NCI-H345 treated with DMSO at 0.1 percent for 48 hours (cell line): Measurements from ENCODE around the gene CPN2.
A peak's percentile ranks its signal among the peaks of the same experiment; 100 is the strongest.

Experiments used
- DNase-seq: peaks from one replicate; lab custom pipeline; 2025; ENCODE audit not compliant: unreplicated experiment; lab: John Stamatoyannopoulos, UW

Gene CPN2

DNA sequence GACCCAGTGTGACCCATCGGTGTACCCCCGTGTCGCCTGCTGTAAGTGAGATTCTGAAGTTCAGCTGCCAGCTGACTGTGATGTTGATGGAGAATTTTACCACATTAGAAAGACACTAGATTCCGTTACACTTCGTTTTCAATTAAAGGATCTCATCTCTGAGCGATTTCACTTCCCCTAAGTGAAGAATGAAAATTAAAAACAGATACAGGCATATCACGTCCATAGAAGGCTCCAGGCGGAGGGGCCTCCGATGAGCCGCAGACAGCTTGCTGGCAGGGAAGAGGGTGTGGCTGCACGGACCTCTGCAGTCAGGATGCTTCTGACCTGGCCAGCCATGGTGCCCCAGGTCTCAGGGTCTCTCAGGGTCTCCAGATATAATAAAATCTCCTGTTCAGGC is 6.6 kb upstream of the CPN2 start:
- no peak for DNase-seq

DNA sequence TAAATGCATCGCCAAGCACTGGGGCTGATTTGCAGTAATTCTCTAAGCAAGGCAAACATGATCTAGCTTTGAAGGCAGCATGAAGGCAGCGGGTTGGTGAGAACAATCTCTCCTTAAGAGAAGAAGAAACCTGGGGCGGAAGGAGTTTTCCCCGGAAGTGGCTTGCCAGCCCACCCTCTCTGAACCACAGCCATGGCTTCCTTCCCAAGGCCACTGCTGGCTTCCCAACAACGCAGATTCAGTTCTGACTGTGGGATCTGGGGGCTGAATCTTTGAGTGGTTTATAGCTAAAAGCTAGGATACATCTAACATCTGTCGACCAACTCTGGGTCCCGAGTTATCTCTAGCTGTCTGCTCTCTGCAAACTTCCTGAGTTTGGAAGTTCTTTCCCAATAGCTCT is 4.3 kb upstream of the CPN2 start:
- no peak for DNase-seq

DNA sequence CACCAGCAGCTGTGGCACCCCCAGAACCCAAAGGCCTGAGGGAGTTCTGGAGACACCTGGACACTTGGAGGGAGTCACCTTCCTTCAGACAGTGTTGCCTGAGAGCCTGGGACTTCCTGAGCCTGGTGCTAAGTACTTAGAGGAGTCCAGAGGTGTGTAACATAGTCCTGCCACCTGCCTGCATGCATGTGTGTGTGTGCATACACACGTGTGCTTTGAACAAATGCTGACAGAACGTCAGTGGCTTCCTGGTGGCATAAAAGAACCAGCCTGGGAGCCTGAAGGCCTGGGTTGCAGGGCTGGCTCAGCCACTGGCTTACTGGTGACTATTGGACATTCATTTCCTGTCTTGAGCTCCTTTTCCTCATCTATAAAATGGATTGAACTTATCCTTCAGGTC is 3.2 kb upstream of the CPN2 start:
- no peak for DNase-seq

DNA sequence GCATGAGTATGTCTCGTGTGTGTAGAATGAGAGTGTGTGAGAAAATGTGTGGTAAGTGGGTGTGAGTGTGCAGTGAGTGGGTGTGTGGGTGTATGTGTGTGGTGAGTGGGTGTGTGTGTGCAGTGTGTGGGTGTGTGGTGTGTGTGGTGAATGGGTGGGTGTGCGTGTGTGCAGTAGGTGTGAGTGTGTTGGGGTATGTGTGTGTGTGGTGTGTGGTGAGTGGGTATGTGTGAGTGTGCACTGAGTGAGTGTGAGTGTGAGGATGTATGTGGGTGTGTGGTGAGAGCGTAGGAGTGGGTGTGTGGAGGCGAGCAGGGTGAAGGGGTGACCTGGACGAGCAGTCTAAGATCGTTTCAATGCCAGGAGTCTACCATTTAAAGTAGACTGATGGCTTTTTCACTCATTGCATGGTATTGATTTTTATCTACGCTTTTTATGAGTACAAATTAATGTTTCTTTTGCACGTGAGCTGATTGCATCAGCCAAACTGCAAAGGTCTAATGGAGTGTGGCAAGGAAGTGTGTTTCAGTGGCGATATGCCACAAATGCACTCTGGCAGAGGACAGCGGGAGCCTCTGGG is 1.6 kb upstream of the CPN2 start:
- no peak for DNase-seq

DNA sequence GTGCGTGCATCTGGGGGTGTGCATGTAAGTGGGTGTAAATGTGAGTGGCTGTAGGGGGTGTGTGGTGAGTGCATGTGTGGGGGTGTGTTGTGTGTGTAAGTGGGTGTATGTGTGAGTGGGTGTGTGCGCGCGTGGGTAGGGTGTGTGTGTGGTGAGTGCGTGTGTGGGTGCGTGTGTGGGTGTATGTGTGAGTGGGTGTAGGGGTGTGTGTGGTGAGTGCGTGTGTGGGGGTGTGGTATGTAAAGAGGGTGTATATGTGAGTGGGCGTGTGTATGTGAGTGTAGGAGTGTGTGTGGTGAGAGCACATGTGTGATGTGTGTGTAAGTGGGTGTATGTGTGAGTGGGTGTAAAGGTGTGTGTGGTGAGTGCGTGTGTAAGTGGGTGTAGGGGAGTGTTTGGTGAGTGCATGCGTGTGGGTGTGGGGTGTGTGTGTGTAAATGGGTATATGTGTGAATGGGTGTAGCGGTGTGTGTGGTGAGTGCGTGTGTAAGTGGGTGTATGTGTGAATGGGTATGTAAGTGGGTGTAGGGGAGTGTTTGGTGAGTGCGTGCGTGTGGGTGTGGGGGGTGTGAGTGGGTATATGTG is 916 bp upstream of the CPN2 start:
- DNase-seq = no peak

DNA sequence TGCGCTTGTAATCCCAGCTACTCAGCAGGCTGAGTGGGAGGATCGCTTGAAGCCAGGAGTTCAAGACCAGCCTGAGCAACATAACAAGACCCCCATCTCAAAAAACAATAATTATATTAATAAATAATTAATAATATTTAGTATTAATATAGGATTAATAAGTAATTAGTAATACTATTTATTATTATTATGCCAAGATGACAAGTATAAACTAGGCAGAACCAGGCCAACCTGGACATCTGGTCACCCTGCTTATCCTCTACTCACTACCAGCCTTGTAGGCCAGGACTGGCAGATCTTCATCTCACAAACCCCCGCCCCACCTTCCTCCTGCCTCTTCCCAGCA is 429 bp downstream of the CPN2 start:
- no peak for DNase-seq

DNA sequence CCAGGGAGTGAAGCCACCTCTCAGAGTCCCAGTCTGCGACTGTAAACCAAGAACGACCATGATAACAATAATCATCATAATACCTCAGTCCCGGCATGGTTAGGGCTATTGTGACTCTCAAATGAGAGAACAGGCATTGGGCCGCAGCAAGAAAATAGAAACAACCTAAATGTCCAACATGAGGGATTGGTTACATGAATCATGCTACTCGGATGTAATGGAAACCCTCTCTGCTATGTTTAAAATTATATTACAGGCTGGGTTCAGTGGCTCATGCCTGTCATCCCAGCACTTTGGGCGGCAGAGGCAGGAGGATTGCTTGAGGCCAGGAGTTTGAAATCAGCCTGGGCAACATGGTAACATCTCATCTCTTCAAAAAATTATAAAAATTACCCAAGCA is 2.8 kb downstream of the CPN2 start:
- DNase-seq = no peak

DNA sequence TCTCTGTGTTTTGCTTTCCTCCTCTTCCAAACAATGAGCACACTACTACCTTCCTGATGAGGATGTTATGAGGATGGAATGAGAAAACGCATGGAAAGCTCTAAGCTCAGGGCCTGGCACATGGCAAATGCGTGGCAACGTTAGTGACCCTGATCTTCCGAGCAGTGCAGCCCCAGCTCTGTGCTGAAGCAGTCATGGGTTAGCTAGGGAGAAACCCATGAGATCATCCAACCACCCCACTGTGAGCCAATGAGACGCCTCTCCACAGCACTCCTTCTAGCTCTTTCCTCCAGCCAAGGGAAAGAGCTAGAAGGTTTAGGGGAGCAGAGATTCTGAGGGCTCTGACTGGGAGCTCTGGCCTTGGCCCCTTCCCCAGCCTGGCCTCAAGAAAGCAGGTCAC is 4.5 kb downstream of the CPN2 start:
- DNase-seq = no peak

DNA sequence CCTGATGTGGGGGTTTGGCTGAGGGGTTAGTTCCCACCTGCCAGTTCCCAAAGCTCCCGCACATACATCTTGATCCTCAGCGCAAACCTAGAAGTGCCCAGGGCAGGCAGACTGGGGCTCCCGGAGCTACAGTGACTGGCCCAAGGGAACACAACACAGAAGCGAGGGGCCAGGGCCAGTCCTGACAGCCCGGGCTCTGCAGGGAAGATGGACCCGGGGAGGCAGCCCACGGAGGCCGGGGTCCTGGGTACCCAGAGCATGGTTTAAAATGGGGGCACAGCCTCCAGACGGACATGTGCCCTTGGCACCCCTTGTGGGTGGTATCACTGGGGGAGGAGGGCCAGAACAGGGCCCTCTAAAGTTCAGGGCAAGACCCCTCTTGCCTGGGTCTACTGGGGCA is 5.1 kb downstream of the CPN2 start:
- DNase-seq = no peak

DNA sequence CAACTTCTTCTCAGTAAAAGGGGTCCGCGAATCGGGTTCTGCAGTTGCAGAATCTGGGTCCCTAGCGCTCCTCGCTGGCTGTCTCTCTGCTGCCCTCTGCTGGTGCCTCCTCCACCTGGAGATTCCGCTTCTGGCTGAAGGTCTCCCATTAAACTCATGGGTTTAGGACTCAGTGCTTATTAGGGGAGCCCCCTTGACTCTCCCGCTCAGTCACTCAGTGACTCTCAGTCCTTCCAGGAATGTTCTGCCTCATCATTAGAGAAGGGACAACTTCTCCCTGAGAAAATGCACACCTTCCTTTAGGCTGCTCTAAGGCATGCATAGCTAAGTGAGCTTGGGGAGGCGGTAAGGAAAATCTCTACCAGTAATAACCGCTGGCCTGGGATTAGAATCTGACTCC is 7.1 kb downstream of the CPN2 start:
- DNase-seq = peak; percentile 57

DNA sequence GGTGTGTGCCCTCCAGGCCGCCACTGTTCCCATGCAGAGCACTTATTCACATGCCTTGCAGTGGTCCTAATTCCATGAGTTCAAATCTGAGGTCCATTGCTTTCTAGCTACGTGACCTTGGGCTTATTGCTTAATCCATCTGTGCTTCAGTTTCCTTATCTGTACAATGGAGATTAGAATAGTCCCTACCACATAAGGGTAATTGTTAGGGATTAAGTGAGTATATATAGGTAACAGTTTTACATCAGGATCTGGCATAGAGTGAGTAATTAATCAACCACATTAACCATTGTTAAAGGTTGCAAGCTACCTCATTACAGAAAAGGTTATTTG is 7.6 kb downstream of the CPN2 start:
- no peak for DNase-seq

DNA sequence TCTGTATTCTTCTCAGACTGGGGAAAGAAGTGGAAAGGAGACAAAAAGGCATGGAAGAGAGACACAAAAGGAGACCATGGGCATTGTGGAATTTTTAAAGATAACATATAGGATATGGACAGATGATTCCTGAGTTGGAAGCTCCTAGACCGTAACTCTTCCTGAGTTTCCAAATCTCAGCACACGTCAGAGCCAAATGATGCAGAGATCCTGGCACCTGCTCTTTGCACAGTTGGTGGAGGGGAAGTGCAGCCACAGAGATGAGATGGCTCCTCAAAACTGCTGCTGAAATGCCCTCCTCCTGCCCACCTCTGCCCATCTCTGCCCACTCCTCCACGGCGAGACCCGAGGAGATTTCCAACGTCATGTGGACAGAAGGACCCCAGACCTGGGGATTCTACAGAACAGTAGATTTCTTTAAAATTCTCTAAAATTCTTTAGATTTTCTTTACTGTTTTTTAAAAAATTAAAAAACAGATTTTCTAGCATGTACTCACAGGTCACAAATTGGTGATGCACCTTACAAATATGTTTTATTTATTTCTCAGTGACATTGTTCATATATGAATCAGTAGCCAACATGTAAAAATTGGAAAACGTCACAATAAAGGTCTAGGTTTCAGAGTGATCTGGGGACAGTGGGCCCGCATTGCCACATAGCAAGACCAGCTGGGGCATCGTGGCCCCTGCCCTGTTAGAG is 8.1 kb downstream of the CPN2 start:
- no peak for DNase-seq

DNA sequence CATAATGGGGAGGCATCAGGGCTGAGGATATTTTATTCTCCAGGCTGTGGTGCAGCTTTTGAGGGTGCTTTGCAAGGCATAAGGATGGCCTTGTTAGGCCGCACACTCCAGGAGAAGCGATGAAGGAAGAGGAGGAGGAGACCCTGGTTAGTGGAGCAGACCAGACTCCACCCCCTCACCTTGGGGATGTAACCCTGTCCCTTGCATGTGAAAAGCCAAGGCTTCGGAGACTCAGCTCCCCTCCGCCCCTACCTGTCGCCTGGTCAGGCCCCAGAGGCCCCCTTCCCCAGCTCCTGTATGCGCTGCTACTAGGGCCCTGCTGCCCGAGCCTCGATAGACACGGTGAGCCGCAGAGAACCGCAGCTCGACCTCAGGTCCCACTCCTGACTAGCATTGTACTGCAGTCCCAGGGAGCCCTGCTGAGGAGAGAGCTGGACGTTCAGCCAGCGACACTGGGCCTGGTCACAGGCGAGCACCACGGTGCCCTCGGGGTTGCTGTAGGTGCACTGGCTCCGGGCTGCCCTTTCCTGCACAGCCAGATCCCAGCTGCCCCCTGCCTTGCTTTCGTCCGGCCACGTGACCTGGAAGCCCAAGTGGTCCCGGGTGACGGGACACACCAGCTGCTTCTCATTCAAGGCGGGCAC is 10.2 kb downstream of the CPN2 start:
- no peak for DNase-seq

DNA sequence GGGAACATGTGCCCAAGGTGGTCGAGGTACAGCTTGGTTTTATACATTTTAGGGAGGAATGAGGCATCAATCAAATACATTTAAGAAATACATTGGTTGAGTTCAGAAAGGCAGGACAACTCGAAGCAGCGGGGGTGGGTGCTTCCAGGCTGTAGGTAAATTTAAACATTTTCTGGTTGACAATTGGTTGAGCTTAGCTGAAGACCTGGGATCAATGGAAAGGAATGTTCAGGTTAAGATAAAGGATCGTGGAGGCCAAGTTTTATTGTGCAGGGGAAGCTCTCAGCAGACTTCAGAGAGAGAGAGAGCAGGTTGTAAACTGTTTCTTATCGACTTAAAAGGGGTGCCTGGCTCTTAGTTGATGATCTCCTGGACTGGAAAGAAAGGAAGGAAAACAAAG is 11.3 kb downstream of the CPN2 start:
- no peak for DNase-seq

DNA sequence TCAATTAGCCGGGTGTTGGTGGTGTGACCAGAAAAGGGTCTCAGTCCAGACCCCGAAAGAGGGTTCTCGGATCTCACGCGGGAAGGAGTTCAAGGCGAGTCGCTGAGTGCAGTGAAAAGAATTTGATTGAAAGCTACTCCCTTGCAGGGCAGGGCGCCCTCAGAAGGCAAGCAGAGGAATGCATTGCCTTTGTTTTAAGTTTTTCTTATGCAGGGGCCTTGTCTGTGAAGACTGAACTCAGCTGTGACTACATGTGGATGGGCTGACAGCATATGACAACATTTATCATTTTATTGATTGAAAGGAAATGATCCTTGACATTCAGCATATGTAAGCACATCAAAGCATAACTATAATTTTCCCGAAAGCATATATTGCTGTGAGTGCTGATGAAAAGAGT is 11.8 kb downstream of the CPN2 start:
- DNase-seq = no peak

DNA sequence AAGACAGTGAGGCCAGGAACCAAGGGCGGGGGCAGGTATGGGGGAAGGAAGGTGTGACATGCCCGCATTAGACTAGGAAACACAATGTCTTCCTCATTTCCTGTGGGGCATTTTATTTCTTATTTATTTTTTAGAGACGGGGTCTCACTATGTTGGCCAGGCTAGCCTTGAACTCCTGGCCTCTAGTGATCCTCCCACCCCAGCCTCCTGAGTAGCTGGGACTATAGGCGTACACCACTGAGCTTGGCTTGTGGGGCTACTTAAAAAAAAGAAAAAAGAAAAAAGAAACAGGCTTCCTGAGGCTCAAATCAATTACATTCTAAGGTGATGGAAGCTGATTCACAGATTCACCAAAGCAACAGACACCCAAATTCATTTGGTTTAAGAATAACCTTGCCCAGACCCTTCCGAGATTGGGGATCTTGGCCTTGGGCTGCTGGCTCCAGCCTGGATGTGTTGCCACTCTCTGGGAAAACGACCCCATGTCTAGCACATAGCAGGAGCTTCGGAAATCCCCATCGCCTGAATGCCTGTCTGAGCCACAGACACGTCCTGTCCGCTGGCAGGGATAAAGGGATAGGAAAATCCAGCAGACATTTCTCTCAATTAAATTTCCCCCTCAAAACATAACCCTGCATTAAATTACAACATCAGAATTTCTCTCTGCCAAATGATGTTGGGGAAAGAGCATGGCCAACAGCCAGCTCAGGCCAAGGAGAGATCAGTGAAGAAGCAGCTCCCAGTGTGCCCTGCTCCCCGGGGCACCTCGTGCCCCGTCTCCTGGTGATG is 13.0 kb downstream of the CPN2 start:
- DNase-seq = no peak

DNA sequence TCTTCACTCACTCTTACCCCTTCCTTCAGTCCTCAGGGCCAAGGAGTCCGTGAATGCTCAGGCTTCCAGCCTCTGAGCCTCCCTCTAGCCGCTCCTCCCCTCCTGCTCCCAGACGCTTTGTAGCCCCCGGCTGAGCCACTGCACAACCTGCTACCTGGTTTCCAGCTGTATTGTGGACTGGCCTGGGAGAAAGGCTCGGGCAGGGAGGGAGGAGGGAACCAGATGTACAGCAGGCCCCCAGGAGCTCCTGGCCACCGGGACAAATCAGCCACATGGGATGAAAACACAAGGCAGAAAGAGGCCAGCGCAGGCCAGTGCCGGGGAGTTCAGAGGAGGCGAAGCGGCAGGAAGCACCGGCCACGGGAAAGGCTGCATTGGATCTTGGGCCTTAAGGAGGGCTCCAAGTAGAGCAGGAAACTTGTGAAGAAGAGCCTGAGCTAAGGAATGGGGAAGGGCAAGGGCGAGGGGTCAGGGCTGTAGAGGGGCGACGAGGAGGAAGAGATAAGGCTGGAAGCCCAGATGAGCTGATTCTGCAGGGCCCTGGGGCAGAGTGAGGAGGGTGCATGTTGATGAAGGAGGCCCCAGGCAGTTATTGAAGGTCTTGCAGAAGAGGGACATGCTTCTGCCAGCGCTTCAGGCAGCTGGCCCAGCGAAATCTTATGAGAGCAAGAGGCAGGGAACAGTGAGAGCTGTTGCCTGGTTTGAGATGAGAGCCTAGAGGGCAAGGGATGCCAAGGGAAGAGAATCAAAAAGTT is 14.3 kb downstream of the CPN2 start:
- DNase-seq = no peak

DNA sequence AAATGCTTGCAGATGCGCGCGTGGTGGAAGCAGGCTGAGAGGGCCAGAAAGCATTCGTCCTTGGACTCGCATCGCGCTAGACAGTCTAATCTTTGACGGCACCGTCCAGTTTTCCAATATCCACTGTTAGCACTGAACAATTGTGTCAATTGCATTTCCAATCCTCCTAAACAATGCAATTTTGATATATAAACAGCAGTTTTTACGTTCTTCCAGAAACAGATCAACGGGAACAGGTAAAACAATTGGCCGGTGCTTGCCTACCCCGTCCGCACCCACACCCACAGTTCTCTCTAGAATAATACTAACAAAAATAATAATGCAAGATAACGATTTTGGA is 17.2 kb downstream of the CPN2 start:
- no peak for DNase-seq

DNA sequence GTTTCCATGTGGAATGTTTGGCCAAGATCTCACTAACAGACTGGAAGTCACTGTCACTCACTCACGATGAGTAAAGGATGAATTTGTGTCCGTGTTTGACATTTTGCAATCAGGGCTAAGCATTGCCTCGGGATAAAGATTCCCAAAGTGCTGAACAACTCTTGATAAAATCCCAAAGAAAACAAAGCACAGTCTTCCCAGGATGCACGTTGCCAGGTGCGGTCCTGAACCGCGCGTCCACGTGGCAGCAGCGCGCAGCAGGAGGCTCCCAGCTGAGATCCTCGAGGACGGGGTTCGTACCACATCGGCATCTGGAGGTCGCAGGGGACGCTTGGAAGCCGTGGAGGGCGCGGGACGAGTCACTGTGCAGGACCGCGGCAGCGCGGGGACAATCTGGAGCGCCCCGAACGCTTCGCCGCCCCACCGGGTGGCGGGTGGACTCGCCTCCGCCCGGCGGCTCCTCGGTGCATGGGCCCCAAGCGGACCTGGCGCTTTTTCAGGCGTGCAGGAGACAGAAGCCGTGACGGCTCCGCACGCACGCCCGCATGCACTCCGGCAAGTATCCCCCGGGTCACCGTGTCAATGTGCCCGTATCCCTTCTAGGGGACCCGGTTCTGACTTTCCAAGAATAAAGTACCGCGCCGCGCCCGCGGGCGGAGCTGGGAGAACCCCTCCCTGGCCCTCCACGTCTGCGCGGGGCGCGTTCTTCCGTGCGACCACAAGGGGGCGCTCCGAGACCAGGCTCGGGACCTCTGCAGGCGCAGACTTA is 17.7 kb downstream of the CPN2 start:
- DNase-seq = no peak

DNA sequence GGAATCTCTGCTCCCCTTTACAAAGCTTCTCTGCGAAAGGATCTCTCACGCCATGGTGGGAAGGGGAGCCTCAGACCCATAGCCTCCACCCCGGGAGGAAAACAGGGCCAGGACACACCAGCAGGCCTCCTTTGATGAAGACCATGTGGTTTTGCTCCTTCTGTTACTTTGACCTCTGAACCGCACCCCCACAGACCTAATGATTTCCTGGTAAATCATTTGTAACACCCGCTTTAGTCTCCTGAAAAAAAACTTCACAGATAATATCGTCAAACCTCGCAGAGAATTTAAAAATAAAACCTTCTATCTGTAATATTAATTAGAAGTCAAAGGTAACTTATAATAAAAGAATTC is 18.3 kb downstream of the CPN2 start:
- no peak for DNase-seq

DNA sequence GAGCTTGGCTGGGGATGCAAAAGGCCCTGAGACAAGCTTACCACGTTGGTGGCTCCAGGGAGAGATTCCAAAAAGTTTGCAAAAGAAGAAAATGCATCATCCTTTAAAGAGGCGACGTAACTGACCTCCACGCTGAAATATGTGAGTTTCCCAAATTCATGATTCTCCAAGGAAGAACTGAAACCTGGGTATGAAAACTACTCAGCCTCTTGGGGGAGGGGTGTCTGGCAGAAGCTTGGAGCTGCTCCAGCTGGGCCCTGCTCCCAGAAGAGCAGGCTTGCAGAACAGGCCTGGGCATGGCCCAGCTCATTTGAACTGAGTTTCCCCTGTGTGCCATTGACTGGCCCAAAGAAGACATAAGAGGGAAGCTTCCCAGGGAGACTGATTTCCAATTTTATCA is 20.5 kb downstream of the CPN2 start:
- DNase-seq = no peak
